Gastrocnemius medialis (tissue), 4 donors: ENCODE results near the gene CHST2.

Experiments
- CTCF ChIP-seq, 5 experiments: fragments of 450-650 bp in 3 of 5; fragments of 200-600 bp in 2 of 5; sonication (generic) in 2 of 5; IDR thresholded peaks in 4 of 5; conservative IDR thresholded peaks in 1 of 5; 1 replicate in 4 of 5; 2 replicates in 1 of 5; pipeline ENCODE4 v1.5.1; 2016 to 2019; ENCODE audit warnings: antibody characterized with exemption in 5 of 5, mild to moderate bottlenecking in 3 of 5, moderate library complexity in 3 of 5
- POLR2A ChIP-seq, 2 donors: fragments of 450-650 bp; IDR thresholded peaks; one replicate each; pipeline ENCODE4 v1.6.1; 2017; ENCODE audit warnings: antibody characterized with exemption in 2 of 2, mild to moderate bottlenecking in 2 of 2, moderate library complexity in 2 of 2

- no peak for TF ChIP-seq POLR2A (IDR thresholded peaks at IDR 0.05)
- TF ChIP-seq CTCF (IDR thresholded peaks at IDR 0.05 in 4 of 5, conservative IDR thresholded peaks at IDR 0.05 in 1 of 5) = no peak
Measured at GRCh38 chr3:143092191-143092590, 27.4 kb upstream of the CHST2 start.
